GM12872 (cell line): ENCODE data around the gene ZNF600.
A peak's percentile ranks its signal among the peaks of the same experiment; 100 is the strongest.
"Not testable (repeated sequence)": the region's sequence is repeated elsewhere in the genome, so short reads cannot be mapped to it uniquely, and the experiment has no call there.

Experiments
- TF ChIP-seq, protein P1 (sequence below): IDR thresholded peaks from 3 replicates; pipeline ENCODE4 v1.5.1; 2011; ENCODE audit warnings: low read depth, mild to moderate bottlenecking, low read length, moderate library complexity; ENCODE audit not compliant: insufficient read depth

ZNF600 gene

DNA sequence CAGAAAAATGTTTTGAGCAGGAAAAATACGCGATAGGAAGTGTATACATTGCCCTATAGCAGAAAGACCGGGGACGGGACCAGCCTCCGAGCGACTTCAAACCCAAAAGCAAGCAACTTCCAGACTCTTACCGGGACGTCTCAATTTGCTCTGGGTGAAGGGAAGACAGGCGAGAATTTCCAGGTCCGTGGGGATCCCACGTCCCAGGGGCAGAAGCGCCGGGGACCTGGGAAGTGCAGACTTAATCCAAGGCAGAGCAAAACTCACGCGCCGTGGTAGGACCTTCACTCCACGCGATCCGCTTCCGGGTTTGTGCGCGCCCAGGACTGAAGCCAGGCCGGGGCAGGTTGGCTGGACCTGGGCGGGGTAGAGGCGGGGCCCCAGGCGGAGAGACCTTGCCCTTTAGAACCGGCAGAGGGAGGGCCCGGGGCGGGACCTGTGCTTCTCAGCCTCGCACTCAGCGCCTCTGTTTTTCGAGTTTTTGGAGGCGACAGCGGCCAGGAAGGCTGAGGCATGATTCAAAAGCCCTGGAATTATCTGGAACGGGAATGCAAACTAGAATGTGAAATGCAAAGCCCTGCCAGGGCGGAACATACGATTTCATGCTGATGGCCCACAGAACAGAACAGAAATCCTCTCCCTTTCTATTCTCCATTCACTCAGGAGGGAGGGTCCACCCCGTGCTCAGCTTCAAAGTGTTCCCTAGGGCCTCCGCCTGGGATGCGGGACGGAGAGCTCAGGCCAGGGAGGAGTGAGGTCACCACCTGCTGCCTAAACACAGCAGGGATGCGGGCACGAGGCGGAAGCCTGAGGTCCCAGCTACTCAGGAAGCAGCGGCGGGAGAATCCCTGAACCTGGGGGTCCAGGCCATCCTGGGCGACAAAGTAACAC is at the start of gene ZNF600:
TSS of gene ZNF600 (minus strand) at position 328 of the 891 bp plus-strand sequence. CDS start 7,903 bp downstream, outside the sequence.
- TF ChIP-seq, protein P1, sequence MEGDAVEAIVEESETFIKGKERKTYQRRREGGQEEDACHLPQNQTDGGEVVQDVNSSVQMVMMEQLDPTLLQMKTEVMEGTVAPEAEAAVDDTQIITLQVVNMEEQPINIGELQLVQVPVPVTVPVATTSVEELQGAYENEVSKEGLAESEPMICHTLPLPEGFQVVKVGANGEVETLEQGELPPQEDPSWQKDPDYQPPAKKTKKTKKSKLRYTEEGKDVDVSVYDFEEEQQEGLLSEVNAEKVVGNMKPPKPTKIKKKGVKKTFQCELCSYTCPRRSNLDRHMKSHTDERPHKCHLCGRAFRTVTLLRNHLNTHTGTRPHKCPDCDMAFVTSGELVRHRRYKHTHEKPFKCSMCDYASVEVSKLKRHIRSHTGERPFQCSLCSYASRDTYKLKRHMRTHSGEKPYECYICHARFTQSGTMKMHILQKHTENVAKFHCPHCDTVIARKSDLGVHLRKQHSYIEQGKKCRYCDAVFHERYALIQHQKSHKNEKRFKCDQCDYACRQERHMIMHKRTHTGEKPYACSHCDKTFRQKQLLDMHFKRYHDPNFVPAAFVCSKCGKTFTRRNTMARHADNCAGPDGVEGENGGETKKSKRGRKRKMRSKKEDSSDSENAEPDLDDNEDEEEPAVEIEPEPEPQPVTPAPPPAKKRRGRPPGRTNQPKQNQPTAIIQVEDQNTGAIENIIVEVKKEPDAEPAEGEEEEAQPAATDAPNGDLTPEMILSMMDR, result 0 out of 3 replicates have a peak, but pooled peaks have one; percentile 3

DNA sequence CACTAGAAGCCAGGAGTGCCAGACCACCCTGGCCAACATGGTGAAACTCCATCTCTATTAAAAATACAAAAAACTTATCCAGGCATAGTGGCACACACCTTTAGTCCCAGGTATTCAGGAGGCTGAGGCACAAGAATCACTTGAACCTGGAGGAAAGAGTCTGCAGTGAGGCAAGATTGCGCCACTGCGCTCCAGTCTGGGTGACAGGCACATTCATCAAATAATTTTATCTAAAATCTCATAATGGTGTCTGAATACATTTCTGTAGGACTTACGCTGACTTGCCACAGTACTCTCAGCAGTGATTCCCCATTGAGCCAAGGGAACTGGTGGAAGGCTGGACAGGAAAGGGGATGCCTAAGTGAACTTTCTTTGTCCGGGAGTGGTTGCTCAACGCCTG is 39.2 kb upstream of the ZNF600 start:
- TF ChIP-seq, protein P1, result no peak

DNA sequence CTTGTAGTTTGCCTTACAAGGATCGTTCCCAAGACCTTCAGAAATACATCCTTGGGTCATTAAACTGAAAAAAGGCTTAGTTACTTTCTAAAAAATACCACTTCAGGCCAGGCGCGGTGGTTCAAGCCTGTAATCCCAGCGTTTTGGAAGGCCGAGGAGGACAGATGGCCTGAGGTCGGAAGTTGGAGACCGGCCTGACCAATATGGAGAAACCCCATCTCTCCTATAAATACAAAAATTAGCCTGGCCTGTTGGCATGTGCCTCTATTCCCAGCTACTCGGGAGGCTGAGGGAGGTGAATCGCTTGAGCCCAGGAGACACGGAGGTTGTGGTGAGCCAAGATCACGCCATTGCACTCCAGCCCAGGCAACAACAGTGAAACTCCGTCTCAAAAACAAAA is 37.1 kb upstream of the ZNF600 start:
- TF ChIP-seq, protein P1, result no peak

DNA sequence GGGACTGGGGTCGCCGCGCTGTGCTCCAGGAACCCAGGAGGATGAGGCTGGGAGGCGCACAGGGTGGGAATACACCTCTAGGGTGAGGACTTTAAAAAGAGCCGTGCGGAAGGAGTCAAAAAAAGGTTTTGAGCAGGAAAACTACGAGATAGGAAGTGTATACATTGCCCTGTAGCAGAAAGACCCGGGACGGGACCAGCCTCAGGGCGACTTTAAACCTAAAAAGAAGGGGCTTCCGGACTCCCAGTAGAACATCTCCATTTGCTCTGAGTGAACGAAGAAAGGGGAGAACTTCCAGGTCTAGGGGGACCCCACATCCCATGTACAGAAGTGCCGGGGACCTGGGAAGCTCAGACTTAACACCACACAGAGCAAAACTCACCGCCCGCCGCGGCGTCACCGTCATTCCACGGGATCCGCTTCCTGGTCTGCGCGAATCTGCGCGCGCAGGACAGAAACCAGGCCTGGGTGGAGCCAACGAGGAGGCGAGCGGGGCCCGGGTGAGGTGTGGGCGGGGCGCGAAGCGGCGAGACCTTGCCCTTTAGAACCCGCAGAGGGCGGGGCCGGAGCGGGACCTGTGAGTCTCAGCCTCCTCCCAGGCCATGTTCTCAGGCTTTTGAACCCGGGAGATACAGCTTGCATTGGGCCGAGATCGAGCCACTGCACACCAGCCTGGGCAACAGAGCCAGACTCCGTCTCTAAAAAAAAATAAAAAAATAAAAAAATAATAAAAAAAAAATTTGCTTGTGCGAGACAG is 34.8 kb upstream of the ZNF600 start, which contains the start of gene ZNF28:
TSS of gene ZNF28 (minus strand) at position 430 of the 757 bp plus-strand sequence. CDS start 3,675 bp downstream, outside the sequence.
- TF ChIP-seq, protein P1, result not testable (repeated sequence)

DNA sequence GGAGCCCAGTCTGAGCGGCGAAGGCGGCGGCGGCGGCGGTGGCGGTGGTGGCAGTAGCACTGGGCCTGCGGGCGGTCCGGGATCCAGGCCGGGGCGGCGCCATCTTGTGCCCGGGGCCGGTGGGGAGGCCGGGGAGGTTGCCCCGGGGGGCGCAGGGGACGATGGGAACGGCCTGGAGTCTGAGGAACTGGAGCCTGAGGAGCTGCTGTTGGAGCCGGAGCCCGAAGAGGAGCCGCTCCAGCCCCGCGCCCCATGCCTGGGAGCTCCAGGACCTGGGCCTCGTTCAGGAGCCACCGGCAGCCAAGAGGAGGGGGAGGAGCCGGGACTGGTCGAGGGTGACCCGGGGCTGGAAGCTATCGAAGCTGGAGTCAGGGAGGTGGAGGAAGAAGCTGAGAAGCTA is 23.2 kb upstream of the ZNF600 start:
- TF ChIP-seq, protein P1, result no peak

DNA sequence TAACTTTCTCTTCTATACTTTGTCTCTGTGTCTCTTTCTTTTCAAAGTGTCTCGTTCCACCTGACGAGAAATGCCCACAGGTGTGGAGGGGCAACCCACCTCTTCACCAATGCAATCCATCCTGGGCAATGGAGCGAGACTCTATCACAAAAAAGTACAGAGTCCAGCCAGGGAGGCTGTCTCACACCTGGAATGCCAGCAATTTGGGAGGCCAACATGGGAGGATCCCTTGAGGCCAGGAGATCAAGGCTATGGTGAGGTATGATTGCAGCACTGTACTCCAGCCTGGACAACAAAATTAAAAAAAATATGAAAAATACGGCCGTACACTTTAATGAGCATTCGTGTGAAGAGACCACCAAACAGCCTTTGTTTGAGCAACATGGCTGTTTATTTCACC is 2.8 kb upstream of the ZNF600 start:
- TF ChIP-seq, protein P1, result no peak

DNA sequence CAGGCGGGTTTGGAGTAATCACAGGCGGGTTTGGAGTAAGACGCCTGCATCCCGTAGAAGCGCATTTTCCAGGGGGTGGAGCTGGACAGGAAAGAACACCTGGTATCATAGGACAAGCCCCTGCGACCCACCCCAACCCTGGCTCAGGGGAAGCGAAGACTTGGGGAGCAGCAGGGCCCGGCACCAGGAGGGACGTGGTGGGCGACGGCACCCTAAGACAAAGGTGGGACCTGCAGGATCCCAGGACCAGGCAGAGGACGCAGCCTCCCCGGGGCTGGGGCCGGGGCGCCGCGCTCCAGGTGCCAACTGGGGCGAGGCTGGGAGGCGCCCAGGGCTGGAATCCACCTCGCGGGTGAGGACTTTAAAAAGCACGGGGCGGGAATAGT is 520 bp downstream of the ZNF600 start:
- TF ChIP-seq, protein P1, result no peak
